ENCODE results near the gene KCNJ1.

Gene KCNJ1

GRCh38 chr11:128819198-128819597 is 47.9 kb downstream of the KCNJ1 start:
- DNase-seq: no peak

- DNase-seq: no peak
Observed at GRCh38 chr11:128814856-128815705, 52.0 kb downstream of the KCNJ1 start.

GRCh38 chr11:128813729-128814128 is 53.4 kb downstream of the KCNJ1 start:
- DNase-seq: no peak

GRCh38 chr11:128810784-128811514 is 56.1 kb downstream of the KCNJ1 start:
- DNase-seq: no peak

GRCh38 chr11:128809128-128809527 is 58.0 kb downstream of the KCNJ1 start:
- DNase-seq: no peak

- no peak for DNase-seq
Observed at GRCh38 chr11:128807909-128808308, 59.2 kb downstream of the KCNJ1 start.

- DNase-seq: no peak
Observed at GRCh38 chr11:128806506-128807261, 60.4 kb downstream of the KCNJ1 start.

- DNase-seq: no peak
Observed at GRCh38 chr11:128804481-128804880, 62.6 kb downstream of the KCNJ1 start.

GRCh38 chr11:128803449-128804245 is 63.4 kb downstream of the KCNJ1 start:
- no peak for DNase-seq

GRCh38 chr11:128803011-128803410 is 64.1 kb downstream of the KCNJ1 start:
- DNase-seq: no peak

GRCh38 chr11:128802358-128802981 is 64.6 kb downstream of the KCNJ1 start:
- DNase-seq: no peak

GRCh38 chr11:128800871-128801417 is 66.2 kb downstream of the KCNJ1 start:
- no peak for DNase-seq

GRCh38 chr11:128796270-128796669 is 70.8 kb downstream of the KCNJ1 start:
- no peak for DNase-seq

- DNase-seq: no peak
Observed at GRCh38 chr11:128790196-128790595, 76.9 kb downstream of the KCNJ1 start.

- no peak for DNase-seq
Observed at GRCh38 chr11:128789497-128790150, 77.5 kb downstream of the KCNJ1 start.

All from CD4-positive, alpha-beta T cell treated with Interferon alpha-2 for 1 hour (primary cell).